PC-3 (cell line): ENCODE results near the gene STRBP. TPM values are rescaled to one million over a fixed set of nuclear protein-coding genes. Genes with fewer than 3 reads are reported as not detected.

Experiments used
- ATAC-seq: fragments of 200-7000 bp; cut with Tn5 transposase; 2 replicates; pipeline ENCODE4 v1.9.1; 2020; ENCODE audit warnings: mild to moderate bottlenecking, moderate library complexity
- BruUV-seq: library from RNA; stranded (reverse); fragments of 400-500 nt; replicated peaks from 2 replicates; lab custom pipeline; 2021; lab: Mats Ljungman, UMichigan
- CTCF ChIA-PET: fragments of 300-600 bp; sonication (Branson Sonifier 250); formaldehyde crosslinking; loops from one replicate; lab custom pipeline; 2022; ENCODE audit warnings: antibody characterized with exemption; lab: Charles Lee
- POLR2A ChIA-PET: fragments of 300-600 bp; sonication (Branson Sonifier 250); formaldehyde crosslinking; loops from one replicate; lab custom pipeline; 2022; ENCODE audit warnings: antibody characterized with exemption; ENCODE audit not compliant: unreplicated experiment; lab: Charles Lee
- DNase-seq: peaks from one replicate; pipeline ENCODE4 v3.0.0-alpha.2; 2015
- H2AFZ ChIP-seq: fragments of 300-600 bp; sonication (generic); 2 replicates; pipeline ENCODE4 v1.6.0; 2016; ENCODE audit warnings: antibody characterized with exemption, low read length
- H3F3A ChIP-seq: fragments of 300-600 bp; sonication (generic); one replicate; pipeline ENCODE4 v1.6.0; 2017; ENCODE audit warnings: antibody characterized with exemption, low read length, control low read depth, mild to moderate bottlenecking; ENCODE audit not compliant: unreplicated experiment
- H3K27ac ChIP-seq: fragments of 300-600 bp; sonication (generic); 2 replicates; pipeline ENCODE4 v1.5.1; 2016; ENCODE audit warnings: mild to moderate bottlenecking, low read length
- H3K27me3 ChIP-seq: fragments of 300-600 bp; sonication (generic); 2 replicates; pipeline ENCODE4 v1.6.1; 2016; ENCODE audit warnings: low read length, mixed read lengths
- H3K36me3 ChIP-seq: fragments of 300-600 bp; sonication (generic); 2 replicates; pipeline ENCODE4 v1.6.1; 2016; ENCODE audit warnings: low read depth, mixed run types, low read length, mixed read lengths
- H3K4me1 ChIP-seq: fragments of 300-600 bp; sonication (generic); 2 replicates; pipeline ENCODE4 v1.5.1; 2016; ENCODE audit warnings: low read length; ENCODE audit not compliant: insufficient read depth
- H3K4me2 ChIP-seq: fragments of 300-600 bp; sonication (generic); 2 replicates; pipeline ENCODE4 v1.6.0; 2016; ENCODE audit warnings: low read length
- H3K4me3 ChIP-seq: fragments of 300-600 bp; sonication (generic); 2 replicates; pipeline ENCODE4 v1.5.1; 2016; ENCODE audit warnings: mild to moderate bottlenecking, low read length, mixed read lengths
- H3K79me2 ChIP-seq: fragments of 300-600 bp; sonication (generic); 2 replicates; pipeline ENCODE4 v1.6.1; 2017; ENCODE audit warnings: low read length, mixed read lengths
- H3K9ac ChIP-seq: fragments of 300-600 bp; sonication (generic); 2 replicates; pipeline ENCODE4 v1.6.0; 2016; ENCODE audit warnings: mild to moderate bottlenecking, low read length
- H3K9me2 ChIP-seq: fragments of 300-600 bp; sonication (generic); replicated peaks from 2 replicates; pipeline ENCODE4 v1.6.1; 2016; ENCODE audit warnings: mixed run types, low read length, mixed read lengths
- H3K9me3 ChIP-seq: fragments of 300-600 bp; sonication (generic); 2 replicates; pipeline ENCODE4 v1.6.1; 2016; ENCODE audit warnings: low read length, mixed read lengths
- H4K20me1 ChIP-seq: fragments of 300-600 bp; sonication (generic); 2 replicates; pipeline ENCODE4 v1.6.1; 2016; ENCODE audit warnings: low read length, mixed read lengths
- CTCF ChIP-seq: fragments of 300-600 bp; sonication (generic); conservative IDR thresholded peaks from 2 replicates; pipeline ENCODE4 v1.5.1; 2017; ENCODE audit warnings: antibody characterized with exemption, low read depth, mild to moderate bottlenecking, low read length
- EZH2 ChIP-seq: fragments of 300-600 bp; sonication (generic); IDR thresholded peaks from one replicate; pipeline ENCODE4 v1.6.1; 2017; ENCODE audit warnings: antibody characterized with exemption, mild to moderate bottlenecking, low read length; ENCODE audit not compliant: unreplicated experiment
- EZH2phosphoT487 ChIP-seq: fragments of 300-600 bp; sonication (generic); IDR thresholded peaks from 2 replicates; pipeline ENCODE4 v1.6.1; 2018; ENCODE audit warnings: mild to moderate bottlenecking, antibody characterized with exemption, low read length, borderline replicate concordance
- intact Hi-C: fragments of 100-400 bp; cut with micrococcal nuclease; formaldehyde crosslinking; loops from 2 replicates; pipeline ENCODE4 v1.9.0; 2023
- total RNA-seq: library from RNA; depleted of rRNA; stranded (reverse); fragments of >200 nt; gene quantifications from 2 replicates; pipeline ENCODE4 v1.2.3, GENCODE V29; 2014

STRBP gene
- total RNA-seq, 1 experiment from 2014 or later: 19.2 TPM

DNA sequence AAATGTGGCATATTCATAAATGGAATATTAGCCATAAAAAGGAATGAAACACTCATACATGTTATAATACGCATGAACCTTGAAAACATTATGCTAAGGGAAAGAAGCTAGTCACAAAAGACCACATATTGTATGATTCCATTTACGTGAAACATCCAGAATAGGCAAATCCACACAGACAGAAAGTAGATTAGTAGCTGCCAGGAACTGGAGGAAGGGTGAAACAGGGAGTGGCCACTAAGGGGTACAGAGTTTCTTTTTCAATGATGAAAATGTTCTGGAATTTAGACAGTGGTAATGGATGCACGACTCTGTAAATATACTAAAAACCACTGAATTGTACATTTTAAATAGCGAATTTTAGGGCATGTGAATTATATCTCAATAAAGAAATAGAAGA, 39.4 kb downstream of the STRBP start:
- no peaks in the 10 kb centered on the region for H3K9me2 ChIP-seq
- no peaks in the 10 kb centered on the region for H3K27me3 ChIP-seq
- H3K27ac ChIP-seq: no peak overlapping the region
- no peak overlapping the region for H3K9ac ChIP-seq
- no peaks in the 10 kb centered on the region for H3K36me3 ChIP-seq
- H3K4me3 ChIP-seq: no peak overlapping the region
- POLR2A ChIA-PET: no interaction called here
- DNase-seq (no peak), ATAC-seq (no peak)
- no peak overlapping the region for H3K4me2 ChIP-seq
- BruUV-seq: no TSS peak
- H3K9me3 ChIP-seq: no peaks in the 10 kb centered on the region
- CTCF ChIA-PET: no interaction called here
- no peaks in the 10 kb centered on the region for H4K20me1 ChIP-seq
- H3F3A ChIP-seq: no peaks in the 10 kb centered on the region
- TF ChIP-seq EZH2: no peak
- no peak for TF ChIP-seq CTCF
- TF ChIP-seq EZH2phosphoT487: no peak
- H3K79me2 ChIP-seq: no peaks in the 10 kb centered on the region
- intact Hi-C loops: loop anchor here (10.0 kb wide), 1 partner anchor 104 kb away; no protein-coding TSS in a partner anchor
- no peak overlapping the region for H2AFZ ChIP-seq
- peaks cover 10% of the 10 kb centered on the region for H3K4me1 ChIP-seq

DNA sequence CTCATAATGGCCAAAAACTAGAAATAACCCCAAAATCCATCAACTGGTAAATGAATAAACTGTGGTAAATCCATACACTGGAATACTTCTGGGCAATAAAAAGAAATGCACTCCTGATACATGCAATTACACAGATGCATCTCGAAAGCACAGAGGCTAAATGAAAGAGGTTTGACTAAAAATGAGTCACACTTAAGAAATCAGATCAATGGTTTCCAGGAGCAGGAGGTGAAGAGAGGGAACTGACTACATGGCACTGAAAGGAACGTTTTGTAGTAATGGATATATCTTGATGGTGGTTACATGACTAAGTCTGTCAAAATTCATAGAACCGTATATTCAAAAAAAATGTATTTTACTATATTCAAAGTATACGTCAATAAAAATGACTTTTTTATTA, 42.4 kb downstream of the STRBP start:
- no peaks in the 10 kb centered on the region for H3K36me3 ChIP-seq
- H3K4me3 ChIP-seq: no peak overlapping the region
- ChIA-PET POLR2A (no interaction called here), CTCF (no interaction called here)
- no peak overlapping the region for H3K4me2 ChIP-seq
- DNase-seq: peak; percentile 40
- no peaks in the 10 kb centered on the region for H4K20me1 ChIP-seq
- H2AFZ ChIP-seq: no peak overlapping the region
- H3F3A ChIP-seq: no peaks in the 10 kb centered on the region
- peaks cover 10% of the 10 kb centered on the region for H3K4me1 ChIP-seq
- H3K9me2 ChIP-seq: no peaks in the 10 kb centered on the region
- peak; percentile 60 for ATAC-seq
- H3K79me2 ChIP-seq: no peaks in the 10 kb centered on the region
- TF ChIP-seq EZH2 (no peak), EZH2phosphoT487 (no peak), CTCF (no peak)
- no peak overlapping the region for H3K27ac ChIP-seq
- no peaks in the 10 kb centered on the region for H3K9me3 ChIP-seq
- BruUV-seq: no TSS peak
- intact Hi-C loops: loop anchor here (10.0 kb wide), 1 partner anchor 101 kb away; no protein-coding TSS in a partner anchor
- H3K27me3 ChIP-seq: no peaks in the 10 kb centered on the region
- no peak overlapping the region for H3K9ac ChIP-seq

DNA sequence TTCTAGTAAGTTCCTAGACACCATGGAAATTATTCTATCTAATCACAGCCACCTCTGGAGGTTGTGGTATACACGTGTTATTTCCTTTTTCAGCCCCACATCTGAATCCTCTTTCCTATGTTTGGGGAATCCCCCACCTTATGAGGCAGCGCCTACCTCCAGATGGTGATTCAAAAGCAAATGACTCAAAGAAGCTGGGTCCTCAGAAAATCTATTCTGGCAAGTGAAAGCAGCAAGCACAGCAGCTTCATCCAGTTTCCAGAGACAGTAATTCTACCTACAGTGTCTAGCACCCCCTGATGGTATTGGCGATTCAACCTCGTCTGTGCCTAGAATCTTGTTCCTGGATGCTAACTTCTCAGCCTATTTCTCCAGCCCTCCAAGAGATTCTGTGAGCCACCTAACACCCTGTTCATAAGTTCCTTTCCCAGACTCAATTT, 43.0 kb downstream of the STRBP start:
- H3K27me3 ChIP-seq: no peaks in the 10 kb centered on the region
- no peaks in the 10 kb centered on the region for H4K20me1 ChIP-seq
- no peaks in the 10 kb centered on the region for H3F3A ChIP-seq
- peak; percentile 45 for DNase-seq
- no peaks in the 10 kb centered on the region for H3K9me3 ChIP-seq
- peak; percentile 59 for TF ChIP-seq CTCF
- no peak for TF ChIP-seq EZH2phosphoT487
- intact Hi-C loops: loop anchor here (10.0 kb wide), 1 partner anchor 101 kb away; no protein-coding TSS in a partner anchor
- H2AFZ ChIP-seq: no peak overlapping the region
- BruUV-seq: no TSS peak
- H3K4me1 ChIP-seq: peaks cover 10% of the 10 kb centered on the region
- ChIA-PET CTCF (no interaction called here), POLR2A (no interaction called here)
- ATAC-seq: peak; percentile 71
- no peaks in the 10 kb centered on the region for H3K36me3 ChIP-seq
- no peak overlapping the region for H3K9ac ChIP-seq
- no peak overlapping the region for H3K4me2 ChIP-seq
- H3K27ac ChIP-seq: no peak overlapping the region
- H3K9me2 ChIP-seq: no peaks in the 10 kb centered on the region
- H3K79me2 ChIP-seq: no peaks in the 10 kb centered on the region
- H3K4me3 ChIP-seq: no peak overlapping the region
